Measurements from ENCODE around the gene TBPL1. TPM values are rescaled to one million over a fixed set of nuclear protein-coding genes. Genes with fewer than 3 reads are reported as not detected.

Gene TBPL1
- total RNA-seq, 4 donors from 2014 or later: 0.85 to 9.1 (median 4.7) TPM

DNA sequence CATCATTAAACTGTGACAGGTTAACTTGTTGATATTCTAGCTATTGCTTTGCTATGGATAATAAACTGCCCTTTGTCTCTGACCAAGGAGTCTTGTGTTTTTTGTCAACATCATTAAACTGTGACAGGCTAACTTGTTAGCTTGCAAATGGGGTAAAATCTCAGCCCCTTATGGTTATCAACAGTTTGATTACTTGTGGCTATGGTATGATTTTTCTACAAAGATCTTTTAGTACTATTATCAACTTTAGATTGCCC is 63.5 kb downstream of the TBPL1 start:
- no peak for ATAC-seq
- intact Hi-C loops (cut with DNase I; ENCODE audit: low total_unique reads): no loop called here
- TF ChIP-seq, protein P1, sequence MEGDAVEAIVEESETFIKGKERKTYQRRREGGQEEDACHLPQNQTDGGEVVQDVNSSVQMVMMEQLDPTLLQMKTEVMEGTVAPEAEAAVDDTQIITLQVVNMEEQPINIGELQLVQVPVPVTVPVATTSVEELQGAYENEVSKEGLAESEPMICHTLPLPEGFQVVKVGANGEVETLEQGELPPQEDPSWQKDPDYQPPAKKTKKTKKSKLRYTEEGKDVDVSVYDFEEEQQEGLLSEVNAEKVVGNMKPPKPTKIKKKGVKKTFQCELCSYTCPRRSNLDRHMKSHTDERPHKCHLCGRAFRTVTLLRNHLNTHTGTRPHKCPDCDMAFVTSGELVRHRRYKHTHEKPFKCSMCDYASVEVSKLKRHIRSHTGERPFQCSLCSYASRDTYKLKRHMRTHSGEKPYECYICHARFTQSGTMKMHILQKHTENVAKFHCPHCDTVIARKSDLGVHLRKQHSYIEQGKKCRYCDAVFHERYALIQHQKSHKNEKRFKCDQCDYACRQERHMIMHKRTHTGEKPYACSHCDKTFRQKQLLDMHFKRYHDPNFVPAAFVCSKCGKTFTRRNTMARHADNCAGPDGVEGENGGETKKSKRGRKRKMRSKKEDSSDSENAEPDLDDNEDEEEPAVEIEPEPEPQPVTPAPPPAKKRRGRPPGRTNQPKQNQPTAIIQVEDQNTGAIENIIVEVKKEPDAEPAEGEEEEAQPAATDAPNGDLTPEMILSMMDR (IDR thresholded peaks at IDR 0.05 in 4 of 5, conservative IDR thresholded peaks at IDR 0.05 in 1 of 5): no peak
- TF ChIP-seq POLR2A (IDR thresholded peaks at IDR 0.05): no peak
- Histone ChIP-seq H3K4me3 (no peak overlapping the region), H3K27me3 (no peaks in the 10 kb centered on the region), H3K36me3 (no peaks in the 10 kb centered on the region), H3K27ac (no peak overlapping the region), H3K9me3 (no peaks in the 10 kb centered on the region), H3K4me1 (peaks cover 13 to 14% of the 10 kb centered on the region in 2 donors)
- in situ Hi-C loops (cut with MboI; ENCODE audit: low sequenced_read_pairs in 4 of 4): no loop called here
- DNase-seq: no peak

DNA sequence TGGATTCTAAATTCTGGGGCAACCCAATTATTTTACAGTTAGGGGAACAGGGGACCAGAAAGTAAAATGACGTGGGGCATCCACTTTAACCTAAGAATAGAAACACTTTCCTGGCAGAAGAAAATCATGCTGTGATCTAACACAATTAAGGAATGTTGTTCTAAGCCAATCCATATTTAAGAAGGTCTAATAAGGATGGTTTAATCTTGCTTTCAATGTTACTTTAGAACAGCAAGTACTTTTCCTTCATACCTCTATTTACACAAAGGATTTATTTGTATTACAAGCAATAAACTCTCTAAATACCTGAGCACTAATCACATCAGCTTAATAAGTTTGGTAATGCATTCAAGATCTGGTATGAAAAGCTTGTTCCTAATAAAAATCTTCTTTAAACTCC is 67.0 kb downstream of the TBPL1 start:
- in situ Hi-C loops (cut with MboI; ENCODE audit: low sequenced_read_pairs in 4 of 4) (no loop called here), intact Hi-C loops (cut with DNase I; ENCODE audit: low total_unique reads) (no loop called here)
- H3K36me3 ChIP-seq: no peaks in the 10 kb centered on the region
- no peaks in the 10 kb centered on the region for H3K27me3 ChIP-seq
- DNase-seq (no peak), ATAC-seq (no peak)
- H3K9me3 ChIP-seq: no peaks in the 10 kb centered on the region
- peak overlapping the region in 1 of 4 donors; percentile 8 for H3K27ac ChIP-seq
- no peak for TF ChIP-seq POLR2A (IDR thresholded peaks at IDR 0.05)
- TF ChIP-seq, protein P1 (IDR thresholded peaks at IDR 0.05 in 4 of 5, conservative IDR thresholded peaks at IDR 0.05 in 1 of 5): no peak
- H3K4me3 ChIP-seq: no peak overlapping the region
- H3K4me1 ChIP-seq: peaks cover 14% of the 10 kb centered on the region in 2 donors

DNA sequence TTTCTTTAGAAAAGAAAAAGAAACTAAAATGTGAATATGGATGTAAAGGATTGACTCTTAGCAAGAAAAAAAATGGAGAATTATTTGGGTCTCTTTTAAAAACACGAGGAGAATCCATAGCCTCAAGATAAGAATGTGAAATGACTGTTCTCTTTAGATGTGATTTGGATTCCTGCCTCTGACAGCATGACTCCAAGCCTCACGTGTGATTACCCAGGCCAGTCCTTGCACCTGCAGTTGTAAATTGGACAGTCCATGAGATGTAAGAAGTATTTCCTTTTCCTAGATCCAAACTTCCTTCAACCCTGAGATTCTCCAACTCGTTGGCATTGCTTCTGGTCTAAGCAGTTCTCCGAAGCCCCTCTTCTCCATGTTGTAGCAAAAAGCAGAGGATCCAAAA is 67.5 kb downstream of the TBPL1 start:
- no peak overlapping the region for H3K4me3 ChIP-seq
- peaks cover 14% of the 10 kb centered on the region in 2 donors for H3K4me1 ChIP-seq
- intact Hi-C loops (cut with DNase I; ENCODE audit: low total_unique reads): no loop called here
- in situ Hi-C loops (cut with MboI; ENCODE audit: low sequenced_read_pairs in 4 of 4): no loop called here
- no peaks in the 10 kb centered on the region for H3K36me3 ChIP-seq
- TF ChIP-seq POLR2A (IDR thresholded peaks at IDR 0.05): no peak
- TF ChIP-seq, protein P1 (IDR thresholded peaks at IDR 0.05 in 4 of 5, conservative IDR thresholded peaks at IDR 0.05 in 1 of 5): no peak
- H3K27ac ChIP-seq: no peak overlapping the region
- no peaks in the 10 kb centered on the region for H3K9me3 ChIP-seq
- ATAC-seq: peak in 1 of 2 donors; percentile 60
- H3K27me3 ChIP-seq: no peaks in the 10 kb centered on the region
- no peak for DNase-seq

DNA sequence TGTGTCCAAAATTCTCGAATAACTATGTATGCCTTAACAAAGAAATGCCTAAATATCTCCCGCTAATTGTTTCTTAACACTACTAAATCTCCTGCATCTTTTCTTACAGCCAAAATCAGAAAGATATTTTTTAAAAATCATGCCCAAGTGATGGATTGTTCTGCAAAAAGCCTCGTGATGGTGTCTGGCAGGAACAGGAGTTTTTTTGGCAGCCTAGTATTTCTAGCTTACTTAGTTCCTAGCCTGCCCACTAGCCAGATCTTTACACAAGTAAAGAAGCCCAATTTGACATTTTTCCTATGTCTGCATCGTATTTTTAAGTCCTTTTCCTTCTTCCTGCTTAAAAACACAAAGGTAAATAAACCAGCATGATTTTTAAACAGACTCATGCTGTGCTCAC is 67.9 kb downstream of the TBPL1 start:
- Histone ChIP-seq H3K4me3 (no peak overlapping the region), H3K27me3 (no peaks in the 10 kb centered on the region), H3K4me1 (peaks cover 14% of the 10 kb centered on the region in 2 donors), H3K36me3 (no peaks in the 10 kb centered on the region), H3K9me3 (no peaks in the 10 kb centered on the region), H3K27ac (no peak overlapping the region)
- DNase-seq (no peak), ATAC-seq (no peak)
- intact Hi-C loops (cut with DNase I; ENCODE audit: low total_unique reads): no loop called here
- TF ChIP-seq, protein P1 (IDR thresholded peaks at IDR 0.05 in 4 of 5, conservative IDR thresholded peaks at IDR 0.05 in 1 of 5): no peak
- TF ChIP-seq POLR2A (IDR thresholded peaks at IDR 0.05): no peak
- in situ Hi-C loops (cut with MboI; ENCODE audit: low sequenced_read_pairs in 4 of 4): no loop called here

DNA sequence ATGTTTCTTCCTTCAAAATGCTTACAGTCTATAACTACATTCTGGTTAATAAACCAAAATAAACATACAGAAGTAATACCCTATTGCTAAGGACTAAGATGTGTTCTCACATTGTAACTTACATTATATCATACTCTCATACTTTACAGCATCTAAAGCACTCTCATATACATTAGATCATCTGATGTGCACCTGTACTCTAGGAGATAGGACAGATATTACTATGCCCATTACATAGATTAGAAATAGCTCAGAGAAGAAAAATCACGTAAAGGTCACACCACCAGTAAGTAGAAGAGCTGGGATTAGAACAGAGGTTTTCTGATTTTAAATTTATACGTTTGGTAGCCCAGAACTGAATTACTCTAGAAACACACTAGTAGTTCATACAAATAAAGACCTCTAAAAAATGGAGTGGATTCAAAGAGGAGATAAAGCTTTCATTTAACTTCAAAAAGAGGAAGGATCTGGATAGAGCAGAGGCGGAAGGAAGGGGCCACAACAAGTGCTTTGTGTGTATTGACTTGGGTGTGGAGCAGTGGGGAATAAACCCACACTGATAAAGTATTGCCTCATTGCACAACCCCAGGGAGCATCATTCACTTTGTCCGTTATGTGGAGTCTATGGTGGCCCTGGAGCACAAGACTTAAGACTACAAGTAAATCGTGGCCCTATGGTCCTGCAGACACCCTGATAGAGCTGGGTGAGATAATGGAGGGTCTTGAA is 68.5 kb downstream of the TBPL1 start:
- Histone ChIP-seq H3K4me3 (no peak overlapping the region), H3K4me1 (peaks cover 14% of the 10 kb centered on the region in 2 donors), H3K36me3 (no peaks in the 10 kb centered on the region), H3K27me3 (no peaks in the 10 kb centered on the region), H3K9me3 (no peaks in the 10 kb centered on the region), H3K27ac (no peak overlapping the region)
- no peak for ATAC-seq
- no peak for DNase-seq
- intact Hi-C loops (cut with DNase I; ENCODE audit: low total_unique reads) (no loop called here), in situ Hi-C loops (cut with MboI; ENCODE audit: low sequenced_read_pairs in 4 of 4) (no loop called here)
- TF ChIP-seq, protein P1 (IDR thresholded peaks at IDR 0.05 in 4 of 5, conservative IDR thresholded peaks at IDR 0.05 in 1 of 5): no peak
- TF ChIP-seq POLR2A (IDR thresholded peaks at IDR 0.05): no peak

Measured in gastrocnemius medialis (tissue), 4 donors.